ENCODE results near the gene MRTFB. TPM values are rescaled to one million over a fixed set of nuclear protein-coding genes. Genes with fewer than 3 reads are reported as not detected.

MRTFB gene
- total and polyA plus RNA-seq, 12 donors: 5.5 to 77.7 (median 44.3) TPM

GRCh38 chr16:14252860-14253259, 181.7 kb downstream of the MRTFB start:
- H3K4me1 ChIP-seq (replicated peaks in 1 of 2): no peaks in the 10 kb centered on the region
- no peaks in the 10 kb centered on the region for H3K9me3 ChIP-seq (replicated peaks in 1 of 3)
- intact Hi-C loops (cut with DNase I): no loop called here
- no peaks in the 10 kb centered on the region for H3K27me3 ChIP-seq
- H3K36me3 ChIP-seq (replicated peaks in 1 of 2): peaks cover 0 to 53% of the 10 kb centered on the region in 2 donors
- no peak for TF ChIP-seq CTCF (IDR thresholded peaks at IDR 0.05)
- no peak for TF ChIP-seq POLR2A (IDR thresholded peaks at IDR 0.05)
- no peak for DNase-seq
- H3K27ac ChIP-seq: no peak overlapping the region
- H3K4me3 ChIP-seq: no peak overlapping the region

GRCh38 chr16:14263011-14263410, 191.9 kb downstream of the MRTFB start:
- Histone ChIP-seq H3K27ac (no peak overlapping the region), H3K9me3 (replicated peaks in 1 of 3) (no peaks in the 10 kb centered on the region), H3K4me1 (replicated peaks in 1 of 2) (no peaks in the 10 kb centered on the region), H3K4me3 (no peak overlapping the region), H3K36me3 (replicated peaks in 1 of 2) (peaks cover 0 to 71% of the 10 kb centered on the region in 2 donors), H3K27me3 (no peaks in the 10 kb centered on the region)
- intact Hi-C loops (cut with DNase I): no loop called here
- 87 to 93% (median 93%) methylated on average over 5 of the region's 5 CpGs for WGBS, 4 donors
- TF ChIP-seq CTCF (IDR thresholded peaks at IDR 0.05) (no peak), POLR2A (IDR thresholded peaks at IDR 0.05) (no peak)
- DNase-seq: no peak

- H3K27me3 ChIP-seq: no peaks in the 10 kb centered on the region
- 93 to 97% (median 95%) methylated on average over 8 of the region's 8 CpGs for WGBS, 4 donors
- intact Hi-C loops (cut with DNase I): no loop called here
- H3K4me1 ChIP-seq (replicated peaks in 1 of 2): no peaks in the 10 kb centered on the region
- no peaks in the 10 kb centered on the region for H3K9me3 ChIP-seq (replicated peaks in 1 of 3)
- H3K27ac ChIP-seq: no peak overlapping the region
- TF ChIP-seq POLR2A (IDR thresholded peaks at IDR 0.05) (no peak), CTCF (IDR thresholded peaks at IDR 0.05) (no peak)
- peaks cover 0 to 63% of the 10 kb centered on the region in 2 donors for H3K36me3 ChIP-seq (replicated peaks in 1 of 2)
- no peak for DNase-seq
- no peak overlapping the region for H3K4me3 ChIP-seq
Measured at GRCh38 chr16:14263769-14264168, 192.7 kb downstream of the MRTFB start.

- H3K9me3 ChIP-seq (replicated peaks in 1 of 3): no peaks in the 10 kb centered on the region
- no peak for TF ChIP-seq POLR2A (IDR thresholded peaks at IDR 0.05)
- TF ChIP-seq CTCF (IDR thresholded peaks at IDR 0.05): no peak
- H3K4me3 ChIP-seq: no peak overlapping the region
- no peak for DNase-seq
- H3K27me3 ChIP-seq: no peaks in the 10 kb centered on the region
- no peak overlapping the region for H3K27ac ChIP-seq
- peaks cover 0 to 58% of the 10 kb centered on the region in 2 donors for H3K36me3 ChIP-seq (replicated peaks in 1 of 2)
- no peaks in the 10 kb centered on the region for H3K4me1 ChIP-seq (replicated peaks in 1 of 2)
- WGBS, 4 donors: 95 to 97% (median 96%) methylated on average over 3 of the region's 3 CpGs
- intact Hi-C loops (cut with DNase I): no loop called here
Measured at GRCh38 chr16:14264327-14264943, 193.3 kb downstream of the MRTFB start.
